Lower lobe of right lung (tissue), 2 donors: ENCODE measurements around the gene METTL15. TPM values are rescaled to one million over a fixed set of nuclear protein-coding genes. Genes with fewer than 3 reads are reported as not detected.

Experiments
- ATAC-seq, 2 donors: fragments of 200-7000 bp; cut with Tn5 transposase; one replicate each; pipeline ENCODE4 v1.9.1; 2020 to 2022; ENCODE audit warnings: mild to moderate bottlenecking in 2 of 2, moderate library complexity in 2 of 2
- DNase-seq: peaks from one replicate; pipeline ENCODE4 v3.0.0-alpha.2; 2020
- H3K27ac ChIP-seq: fragments of 200-600 bp; one replicate; pipeline ENCODE4 v1.8.0; 2022
- H3K27me3 ChIP-seq: fragments of 200-600 bp; one replicate; pipeline ENCODE4 v1.8.0; 2022; ENCODE audit warnings: low read depth
- H3K36me3 ChIP-seq: fragments of 200-600 bp; one replicate; pipeline ENCODE4 v1.8.0; 2022; ENCODE audit warnings: mild to moderate bottlenecking
- H3K4me1 ChIP-seq: fragments of 200-600 bp; one replicate; pipeline ENCODE4 v1.8.0; 2022
- H3K4me3 ChIP-seq: fragments of 200-600 bp; one replicate; pipeline ENCODE4 v1.8.0; 2022; ENCODE audit warnings: mild to moderate bottlenecking
- H3K9me3 ChIP-seq: fragments of 200-600 bp; one replicate; pipeline ENCODE4 v1.8.0; 2022
- CTCF ChIP-seq: fragments of 200-600 bp; IDR thresholded peaks from one replicate; pipeline ENCODE4 v1.8.0; 2022; ENCODE audit warnings: antibody characterized with exemption, mild to moderate bottlenecking
- intact Hi-C: fragments of 100-400 bp; cut with DNase I; formaldehyde crosslinking; loops from one replicate; pipeline ENCODE4 v1.11.0; 2022
- total RNA-seq: library from RNA; stranded (reverse); fragmentation: NEBNext Ultra II Directional; extraction: Animal tissue kit (Norgen Biotek cat#: 25700); gene quantifications from one replicate; pipeline ENCODE4 v1.2.1, GENCODE V29; 2021
- donor health status: DM: no; HTN: yes; CAD: no; lungs with severe emphysema.

Gene METTL15
- total RNA-seq, 1 donor from 2014 or later, result 15.2 TPM

- Histone ChIP-seq H3K4me3 (no peak overlapping the region), H3K36me3 (no peaks in the 10 kb centered on the region), H3K4me1 (no peaks in the 10 kb centered on the region), H3K9me3 (peaks cover 12% of the 10 kb centered on the region), H3K27me3 (no peaks in the 10 kb centered on the region), H3K27ac (no peak overlapping the region)
- DNase-seq (no peak), ATAC-seq (no peak)
- no peak for TF ChIP-seq CTCF
- intact Hi-C loops, result no loop called here
Measured at GRCh38 chr11:28142724-28143123, 34.5 kb downstream of the METTL15 start.

GRCh38 chr11:28144808-28145207 is 36.6 kb downstream of the METTL15 start:
- no peak for TF ChIP-seq CTCF
- Histone ChIP-seq H3K27ac (no peak overlapping the region), H3K4me3 (no peak overlapping the region), H3K27me3 (no peaks in the 10 kb centered on the region), H3K4me1 (no peaks in the 10 kb centered on the region), H3K36me3 (no peaks in the 10 kb centered on the region), H3K9me3 (peaks cover 10% of the 10 kb centered on the region)
- no peak for DNase-seq
- intact Hi-C loops, result no loop called here
- ATAC-seq, result no peak

GRCh38 chr11:28146123-28146751 is 38.0 kb downstream of the METTL15 start:
- TF ChIP-seq CTCF, result no peak
- ATAC-seq (no peak), DNase-seq (no peak)
- Histone ChIP-seq H3K27ac (no peak overlapping the region), H3K27me3 (no peaks in the 10 kb centered on the region), H3K4me1 (no peaks in the 10 kb centered on the region), H3K4me3 (no peak overlapping the region), H3K36me3 (no peaks in the 10 kb centered on the region), H3K9me3 (no peaks in the 10 kb centered on the region)
- intact Hi-C loops, result no loop called here

- TF ChIP-seq CTCF, result no peak
- H3K27ac ChIP-seq, result no peak overlapping the region
- H3K4me1 ChIP-seq, result no peaks in the 10 kb centered on the region
- no peaks in the 10 kb centered on the region for H3K9me3 ChIP-seq
- DNase-seq, result no peak
- intact Hi-C loops, result no loop called here
- no peaks in the 10 kb centered on the region for H3K27me3 ChIP-seq
- ATAC-seq, result no peak
- peaks cover 11% of the 10 kb centered on the region for H3K36me3 ChIP-seq
- no peak overlapping the region for H3K4me3 ChIP-seq
Measured at GRCh38 chr11:28152743-28153142, 44.6 kb downstream of the METTL15 start.

GRCh38 chr11:28153586-28153985 is 45.4 kb downstream of the METTL15 start:
- no peaks in the 10 kb centered on the region for H3K27me3 ChIP-seq
- H3K36me3 ChIP-seq, result peaks cover 19% of the 10 kb centered on the region
- no peak overlapping the region for H3K4me3 ChIP-seq
- no peak for DNase-seq
- no peaks in the 10 kb centered on the region for H3K9me3 ChIP-seq
- ATAC-seq, result no peak
- intact Hi-C loops, result no loop called here
- TF ChIP-seq CTCF, result no peak
- no peak overlapping the region for H3K27ac ChIP-seq
- no peaks in the 10 kb centered on the region for H3K4me1 ChIP-seq
